Endothelial cell of umbilical vein (primary cell): ENCODE data around the gene LMCD1. TPM values are rescaled to one million over a fixed set of nuclear protein-coding genes. Genes with fewer than 3 reads are reported as not detected.

Experiments used
- BruUV-seq: library from RNA; stranded (reverse); fragments of 400-500 nt; replicated peaks from 2 replicates; lab custom pipeline; 2021; lab: Mats Ljungman, UMichigan
- CTCF ChIA-PET: fragments of 300-600, 350-600 bp; sonication (Branson Sonifier 250); formaldehyde crosslinking; loops from one replicate; lab custom pipeline; 2021; ENCODE audit warnings: antibody characterized with exemption, inconsistent platforms; lab: Charles Lee
- POLR2A ChIA-PET: fragments of 300-600, 350-600 bp; sonication (Branson Sonifier 250); formaldehyde crosslinking; loops from one replicate; lab custom pipeline; 2021; ENCODE audit warnings: antibody characterized with exemption, inconsistent platforms; lab: Charles Lee
- DNase-seq: peaks from one replicate; pipeline ENCODE4 v3.0.0-alpha.2; 2011; ENCODE audit warnings: low read depth, low spot score
- FAIRE-seq: peaks from 2 replicates; lab custom pipeline; 2011; peaks lifted over from hg19 to GRCh38; lab: Jason Lieb, UNC
- H2AFZ ChIP-seq: 2 replicates; pipeline ENCODE4 v1.6.0; 2012; ENCODE audit warnings: low read depth, low read length, control low read depth, inconsistent platforms
- H3K27ac ChIP-seq: 2 replicates; pipeline ENCODE4 v1.5.1; 2011; ENCODE audit warnings: low read depth, mild to moderate bottlenecking, control low read depth, low read length, moderate library complexity; ENCODE audit not compliant: insufficient read depth
- H3K27me3 ChIP-seq, 2 experiments: 2 replicates each; pipeline versions ENCODE4 v1.6.0 to v1.6.1; 2011; ENCODE audit warnings: low read length in 2 of 2, mixed read lengths in 1 of 2; ENCODE audit not compliant: control insufficient read depth in 2 of 2, insufficient read depth in 2 of 2
- H3K36me3 ChIP-seq, 2 experiments: 2 replicates in 1 of 2; 3 replicates in 1 of 2; pipeline ENCODE4 v1.5.1; 2011; ENCODE audit warnings: low read length in 2 of 2, mild to moderate bottlenecking in 1 of 2, moderate library complexity in 1 of 2; ENCODE audit not compliant: control insufficient read depth in 2 of 2, insufficient read depth in 2 of 2; ENCODE audit errors: extremely low read depth in 1 of 2
- H3K4me1 ChIP-seq: 3 replicates; pipeline ENCODE4 v1.5.1; 2011; ENCODE audit warnings: mild to moderate bottlenecking, low read length; ENCODE audit not compliant: control insufficient read depth, insufficient read depth; ENCODE audit errors: extremely low read depth
- H3K4me2 ChIP-seq: 2 replicates; pipeline ENCODE4 v1.6.1; 2011; ENCODE audit warnings: low read length, control low read depth, mixed read lengths; ENCODE audit not compliant: insufficient read depth
- H3K4me3 ChIP-seq, 3 experiments: fragments of 200-600 bp in 1 of 3; sonication (generic), shearing (Covaris generic) in 1 of 3; replicated peaks in 1 of 3; 2 replicates each; pipeline ENCODE4 v1.5.1; 2011 to 2016; ENCODE audit warnings: control low read depth in 3 of 3, low read length in 3 of 3, mild to moderate bottlenecking in 2 of 3, inconsistent platforms in 1 of 3, low read depth in 1 of 3, moderate library complexity in 1 of 3; ENCODE audit not compliant: insufficient read depth in 1 of 3
- H3K79me2 ChIP-seq: 2 replicates; pipeline ENCODE4 v1.6.0; 2012; ENCODE audit warnings: low read length, inconsistent platforms; ENCODE audit not compliant: control insufficient read depth, insufficient read depth
- H3K9ac ChIP-seq: replicated peaks from 2 replicates; pipeline ENCODE3; 2011; ENCODE audit warnings: low read length, control low read depth; ENCODE audit not compliant: insufficient read depth; ENCODE audit errors: extremely low read depth
- H3K9me1 ChIP-seq: replicated peaks from 3 replicates; pipeline ENCODE4 v1.6.0; 2011; ENCODE audit warnings: mild to moderate bottlenecking, low read length; ENCODE audit not compliant: control insufficient read depth, insufficient read depth; ENCODE audit errors: extremely low read depth
- H3K9me3 ChIP-seq: replicated peaks from 2 replicates; pipeline ENCODE4 v1.5.1; 2012; ENCODE audit warnings: low read length, inconsistent platforms; ENCODE audit not compliant: control insufficient read depth, insufficient read depth
- H4K20me1 ChIP-seq: replicated peaks from 2 replicates; pipeline ENCODE3; 2011; ENCODE audit warnings: mild to moderate bottlenecking, low read length; ENCODE audit not compliant: control insufficient read depth, insufficient read depth; ENCODE audit errors: extremely low read depth
- EZH2 ChIP-seq: IDR thresholded peaks from 2 replicates; pipeline ENCODE4 v1.6.1; 2012; ENCODE audit warnings: borderline replicate concordance, low read depth, mild to moderate bottlenecking, moderate library complexity, low read length, inconsistent platforms; ENCODE audit not compliant: severe bottlenecking
- FOS ChIP-seq: IDR thresholded peaks from 2 replicates; pipeline ENCODE4 v1.6.1; 2011; ENCODE audit warnings: mild to moderate bottlenecking, low read length, moderate library complexity, borderline replicate concordance; ENCODE audit not compliant: insufficient read depth
- GATA2 ChIP-seq: IDR thresholded peaks from 2 replicates; pipeline ENCODE4 v1.7.0; 2011; ENCODE audit warnings: low read depth, mild to moderate bottlenecking, moderate library complexity, mixed read lengths, low read length; ENCODE audit not compliant: insufficient read length, insufficient read depth
- JUN ChIP-seq: IDR thresholded peaks from 2 replicates; pipeline ENCODE4 v1.6.1; 2011; ENCODE audit warnings: borderline replicate concordance, low read depth; ENCODE audit not compliant: insufficient read length, insufficient read depth
- MYC ChIP-seq: IDR thresholded peaks from one replicate; pipeline ENCODE4 v1.6.1; 2011; ENCODE audit warnings: mild to moderate bottlenecking, low read depth, low read length
- POLR2A ChIP-seq: IDR thresholded peaks from 2 replicates; pipeline ENCODE4 v1.6.1; 2012; ENCODE audit warnings: low read depth, mild to moderate bottlenecking, control low read depth, low read length
- POLR2AphosphoS5 ChIP-seq: IDR thresholded peaks from 2 replicates; pipeline ENCODE4 v1.6.1; 2012; ENCODE audit warnings: low read depth, mild to moderate bottlenecking, control low read depth, low read length, moderate library complexity; ENCODE audit not compliant: insufficient read depth
- dilution Hi-C: fragments of 300-500 bp; cut with MboI; formaldehyde crosslinking; loops from one replicate; pipeline ENCODE4 v1.15.0; 2019; ENCODE audit warnings: low sequenced_read_pairs; ENCODE audit not compliant: extremely low pct_ligation_motif_present
- intact Hi-C: fragments of 100-400 bp; cut with micrococcal nuclease; formaldehyde crosslinking; loops from one replicate; pipeline ENCODE4 v1.10.0; 2022
- polyA plus RNA-seq, 4 experiments: library from polyadenylated mRNA; depleted of rRNA in 3 of 4; stranded (reverse) in 3 of 4; unstranded in 1 of 4; fragments of >200 nt; gene quantifications; 2 replicates each; pipeline versions ENCODE4 v1.2.1 to v1.2.3, GENCODE V29; 2011 to 2012; ENCODE audit warnings: missing spikeins in 1 of 4
- total RNA-seq: library from RNA; stranded (reverse); gene quantifications from 2 replicates; pipeline ENCODE4 v1.2.3, GENCODE V29; 2021
- TF ChIP-seq, protein P1 (sequence below), 2 donors: IDR thresholded peaks; 1 replicate in 1 of 2; 2 replicates in 1 of 2; pipeline ENCODE4 v1.5.1; 2011; ENCODE audit warnings: low read length in 2 of 2, mild to moderate bottlenecking in 2 of 2, moderate library complexity in 2 of 2, control low read depth in 1 of 2, inconsistent platforms in 1 of 2, low read depth in 1 of 2; ENCODE audit not compliant: insufficient read depth in 1 of 2; ENCODE audit errors: extremely low read depth in 1 of 2
- TF ChIP-seq, protein P2 (sequence below): IDR thresholded peaks from 2 replicates; pipeline ENCODE4 v1.6.1; 2011; ENCODE audit not compliant: insufficient read depth, insufficient read length

The LMCD1 gene
- total and polyA plus RNA-seq, 2 donors (not counting 3 experiments of a cell fraction or from before 2014, with no cell fraction given): 7.6 to 14.5 TPM

DNA sequence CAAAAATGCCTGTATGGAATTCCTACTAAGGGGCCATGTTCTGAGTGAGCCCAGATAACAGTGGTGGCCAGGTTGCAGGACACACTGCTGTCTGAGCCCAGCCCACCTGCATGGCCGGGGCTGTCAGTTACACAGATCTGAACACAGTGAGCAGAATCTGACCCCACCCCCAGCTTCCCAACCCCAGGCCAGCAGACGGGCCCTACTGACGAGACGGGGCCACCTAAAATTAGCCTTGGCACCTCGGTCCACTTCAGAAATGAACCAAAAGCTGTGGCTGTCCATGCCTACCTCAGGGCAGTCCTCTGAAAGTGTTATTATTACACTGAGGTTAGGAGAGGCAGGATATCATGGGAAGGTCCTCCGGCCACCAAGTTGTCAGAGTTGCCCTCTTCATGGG lies 51.8 kb downstream of the LMCD1 start:
- Histone ChIP-seq H3K27me3 (no peaks in the 10 kb centered on the region), H3K9ac (no peak overlapping the region), H3K79me2 (no peaks in the 10 kb centered on the region), H3K4me1 (no peaks in the 10 kb centered on the region), H3K9me3 (no peaks in the 10 kb centered on the region), H4K20me1 (no peaks in the 10 kb centered on the region), H3K4me3 (no peak overlapping the region), H3K4me2 (no peak overlapping the region), H2AFZ (no peak overlapping the region), H3K9me1 (no peaks in the 10 kb centered on the region), H3K36me3 (peaks cover 0 to 2% of the 10 kb centered on the region in 2 experiments), H3K27ac (no peak overlapping the region)
- dilution Hi-C loops (no loop called here), intact Hi-C loops (no loop called here)
- TF ChIP-seq, protein P1, sequence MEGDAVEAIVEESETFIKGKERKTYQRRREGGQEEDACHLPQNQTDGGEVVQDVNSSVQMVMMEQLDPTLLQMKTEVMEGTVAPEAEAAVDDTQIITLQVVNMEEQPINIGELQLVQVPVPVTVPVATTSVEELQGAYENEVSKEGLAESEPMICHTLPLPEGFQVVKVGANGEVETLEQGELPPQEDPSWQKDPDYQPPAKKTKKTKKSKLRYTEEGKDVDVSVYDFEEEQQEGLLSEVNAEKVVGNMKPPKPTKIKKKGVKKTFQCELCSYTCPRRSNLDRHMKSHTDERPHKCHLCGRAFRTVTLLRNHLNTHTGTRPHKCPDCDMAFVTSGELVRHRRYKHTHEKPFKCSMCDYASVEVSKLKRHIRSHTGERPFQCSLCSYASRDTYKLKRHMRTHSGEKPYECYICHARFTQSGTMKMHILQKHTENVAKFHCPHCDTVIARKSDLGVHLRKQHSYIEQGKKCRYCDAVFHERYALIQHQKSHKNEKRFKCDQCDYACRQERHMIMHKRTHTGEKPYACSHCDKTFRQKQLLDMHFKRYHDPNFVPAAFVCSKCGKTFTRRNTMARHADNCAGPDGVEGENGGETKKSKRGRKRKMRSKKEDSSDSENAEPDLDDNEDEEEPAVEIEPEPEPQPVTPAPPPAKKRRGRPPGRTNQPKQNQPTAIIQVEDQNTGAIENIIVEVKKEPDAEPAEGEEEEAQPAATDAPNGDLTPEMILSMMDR (IDR thresholded peaks at IDR 0.05; ENCODE audit: extremely low read depth in 1 of 2, insufficient read depth in 1 of 2, low read depth in 1 of 2, low read length in 2 of 2): no peak
- TF ChIP-seq POLR2AphosphoS5 (no peak), JUN (no peak), FOS (no peak), MYC (no peak)
- POLR2A ChIA-PET: no interaction called here
- FAIRE-seq (no peak), DNase-seq (no peak)
- no TSS peak for BruUV-seq
- CTCF ChIA-PET: no interaction called here

DNA sequence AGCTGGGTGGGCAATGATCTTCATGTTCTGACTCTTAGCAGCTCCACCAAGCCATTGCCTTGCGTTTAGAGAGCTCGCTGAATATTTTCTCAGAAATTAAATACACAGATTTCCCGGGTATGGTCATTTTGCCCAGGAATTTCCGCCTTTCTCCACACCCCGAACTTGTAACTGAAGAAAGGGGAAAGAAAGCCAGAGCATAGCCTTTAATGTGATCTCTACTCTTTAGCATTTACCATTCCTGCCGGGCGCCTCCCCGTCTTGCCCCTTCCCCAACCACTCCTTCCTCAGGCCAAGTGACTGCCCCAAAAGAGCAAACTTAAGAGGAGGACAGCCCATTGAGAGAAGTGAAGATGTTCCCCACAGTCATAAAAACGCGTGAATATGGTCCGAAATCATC lies 53.1 kb downstream of the LMCD1 start:
- no peaks in the 10 kb centered on the region for H3K9me3 ChIP-seq
- H3K4me1 ChIP-seq: no peaks in the 10 kb centered on the region
- H3K36me3 ChIP-seq: peaks cover 0 to 2% of the 10 kb centered on the region in 2 experiments
- DNase-seq (no peak), FAIRE-seq (no peak)
- H3K9ac ChIP-seq: no peak overlapping the region
- H2AFZ ChIP-seq: no peak overlapping the region
- H3K27ac ChIP-seq: no peak overlapping the region
- H3K9me1 ChIP-seq: no peaks in the 10 kb centered on the region
- CTCF ChIA-PET: interaction anchor here (0.8 to 2.0 kb wide), 2 partner anchors 8 to 253 kb away, joined by 3 to 6 read pairs; no protein-coding TSS in a partner anchor
- POLR2A ChIA-PET: no interaction called here
- dilution Hi-C loops: no loop called here
- H3K4me2 ChIP-seq: no peak overlapping the region
- intact Hi-C loops: no loop called here
- no peaks in the 10 kb centered on the region for H3K27me3 ChIP-seq
- BruUV-seq: no TSS peak
- no peaks in the 10 kb centered on the region for H4K20me1 ChIP-seq
- no peaks in the 10 kb centered on the region for H3K79me2 ChIP-seq
- no peak overlapping the region for H3K4me3 ChIP-seq
- TF ChIP-seq, protein P1 (IDR thresholded peaks at IDR 0.05; ENCODE audit: extremely low read depth in 1 of 2, insufficient read depth in 1 of 2, low read depth in 1 of 2, low read length in 2 of 2): no peak
- TF ChIP-seq MYC: no peak
- TF ChIP-seq EZH2: no peak
- no peak for TF ChIP-seq POLR2AphosphoS5
- TF ChIP-seq GATA2: no peak
- TF ChIP-seq, protein P2, sequence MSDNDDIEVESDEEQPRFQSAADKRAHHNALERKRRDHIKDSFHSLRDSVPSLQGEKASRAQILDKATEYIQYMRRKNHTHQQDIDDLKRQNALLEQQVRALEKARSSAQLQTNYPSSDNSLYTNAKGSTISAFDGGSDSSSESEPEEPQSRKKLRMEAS: no peak
- TF ChIP-seq FOS: no peak
- no peak for TF ChIP-seq JUN
- TF ChIP-seq POLR2A: no peak
